HG03095 (cell line): ENCODE results near the gene TANGO2.

Experiments
- ATAC-seq: cut with Tn5 transposase; IDR thresholded peaks from one replicate; pipeline ENCODE4 v1.9.1; 2021; ENCODE audit warnings: moderate library complexity; ENCODE audit not compliant: unreplicated experiment

The TANGO2 gene

DNA sequence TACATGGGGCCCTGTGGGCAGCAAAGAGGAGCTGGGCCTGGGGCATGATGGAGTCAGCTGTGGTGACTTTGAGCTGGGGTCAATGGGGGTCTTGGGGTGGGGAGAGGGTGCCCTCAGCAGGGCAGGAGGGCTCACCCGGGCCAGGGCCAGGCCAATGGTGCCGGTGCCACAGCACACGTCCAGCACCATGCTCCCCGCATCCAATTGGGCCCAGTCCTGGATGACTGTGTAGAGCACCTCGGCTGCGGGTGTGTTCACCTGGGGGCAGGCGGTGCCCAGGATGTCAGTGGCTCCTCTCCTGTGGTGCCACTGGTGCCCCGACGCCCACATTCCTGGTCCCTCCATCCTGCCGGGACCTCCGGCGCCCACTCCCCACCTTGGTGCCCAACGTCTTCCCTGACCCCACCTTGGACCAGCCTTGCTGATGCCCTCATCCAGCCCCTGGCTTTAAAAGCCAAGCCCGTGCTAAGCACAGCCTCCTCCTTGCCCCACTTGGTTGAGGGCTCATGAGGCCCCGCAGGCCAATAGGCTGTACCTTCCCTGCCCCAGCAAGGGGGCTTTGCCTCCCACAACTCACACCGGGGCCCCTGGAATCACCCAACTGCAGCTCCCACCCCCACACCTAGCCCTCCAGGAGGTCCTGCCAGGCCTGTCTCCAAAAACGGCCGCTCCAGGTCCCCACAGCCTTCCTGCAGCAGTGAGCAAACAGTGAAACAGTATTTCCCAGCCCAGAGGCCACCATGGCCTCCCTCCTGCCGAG lies 92.8 kb downstream of the TANGO2 start:
- ATAC-seq = no peak

DNA sequence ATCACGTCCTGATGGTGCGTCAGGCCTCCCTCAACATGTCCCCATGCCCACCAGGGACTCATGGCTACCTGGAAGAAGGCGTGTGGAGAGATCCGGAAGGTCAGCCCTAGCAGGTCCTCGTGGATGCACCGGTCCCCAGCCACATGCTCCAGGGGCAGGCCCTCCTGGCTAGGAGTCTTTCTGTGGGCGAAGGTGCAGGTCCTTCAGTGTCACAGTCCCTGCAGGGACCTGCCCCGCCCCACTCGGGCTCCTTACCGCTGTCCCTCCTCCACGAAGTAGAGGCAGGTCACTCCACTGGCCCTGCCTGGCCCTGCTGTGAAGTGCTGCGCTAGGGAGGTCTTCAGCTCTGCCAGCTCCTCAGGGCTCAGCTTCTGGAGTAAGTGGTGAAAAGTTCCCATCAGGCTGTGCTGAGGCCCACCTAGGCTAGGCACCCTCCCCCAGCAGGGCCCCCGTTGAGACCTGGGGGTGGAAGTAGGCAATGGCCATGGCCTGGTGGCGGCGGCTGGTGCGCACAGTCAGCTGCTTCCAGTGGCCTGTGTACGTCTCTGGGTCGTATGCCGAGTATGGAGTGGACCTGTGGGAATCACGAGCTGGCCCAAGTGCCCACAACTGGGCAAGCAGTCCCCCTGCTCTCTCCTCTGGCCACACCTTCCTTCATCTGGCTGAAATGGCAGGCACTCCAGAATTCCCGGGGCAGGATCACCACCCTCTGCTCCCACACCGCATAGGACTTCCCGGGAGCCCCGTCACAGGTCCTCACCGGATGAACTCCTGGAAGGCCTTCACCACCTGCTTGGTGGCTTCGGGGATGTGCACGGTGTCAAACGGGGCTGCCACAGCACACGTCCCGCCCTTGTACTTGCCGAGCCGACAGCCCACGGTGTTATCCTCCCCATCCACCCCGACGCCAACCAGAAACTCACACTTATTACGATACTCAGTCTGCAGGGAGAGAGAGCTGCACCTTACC lies 93.9 kb downstream of the TANGO2 start:
- no peak for ATAC-seq

DNA sequence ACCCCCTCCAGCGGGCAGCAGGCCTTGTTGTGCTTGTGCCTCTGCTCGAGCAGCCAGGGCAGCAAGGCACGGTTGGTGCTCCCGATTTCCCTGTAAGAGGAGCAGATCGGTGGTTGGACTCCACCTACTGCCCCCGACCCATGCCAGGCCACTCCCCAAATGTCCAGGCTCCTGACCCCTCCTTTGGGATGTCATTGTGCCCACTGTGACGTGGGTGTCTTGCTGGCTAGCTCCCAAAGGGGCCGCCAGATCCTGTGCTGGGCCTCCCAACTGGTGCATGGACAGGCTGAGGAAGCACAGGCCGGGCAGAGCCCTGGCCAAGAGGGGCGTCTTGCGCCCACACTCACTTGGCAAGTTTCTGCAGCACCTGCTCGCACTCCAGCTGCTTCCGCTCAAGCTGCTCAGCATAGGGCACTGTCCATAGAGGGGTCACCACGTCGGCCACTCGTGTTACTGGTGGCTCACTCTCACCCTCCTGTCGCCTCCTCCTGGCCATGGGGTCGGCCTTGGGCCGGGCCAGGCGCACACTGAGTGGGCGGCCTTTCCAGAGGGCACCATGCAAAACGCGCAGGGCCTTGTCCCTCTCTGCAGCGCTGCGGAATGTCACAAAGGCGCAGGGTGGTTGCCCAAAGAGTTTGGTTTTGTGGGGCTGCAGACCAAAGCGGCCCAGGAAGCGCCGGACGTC lies 94.9 kb downstream of the TANGO2 start, which contains the start of gene RANBP1:
TSS of gene RANBP1 (plus strand) at position 414 of the 685 bp plus-strand sequence. CDS start at position 495, 81 bp downstream.
- ATAC-seq = no peak

DNA sequence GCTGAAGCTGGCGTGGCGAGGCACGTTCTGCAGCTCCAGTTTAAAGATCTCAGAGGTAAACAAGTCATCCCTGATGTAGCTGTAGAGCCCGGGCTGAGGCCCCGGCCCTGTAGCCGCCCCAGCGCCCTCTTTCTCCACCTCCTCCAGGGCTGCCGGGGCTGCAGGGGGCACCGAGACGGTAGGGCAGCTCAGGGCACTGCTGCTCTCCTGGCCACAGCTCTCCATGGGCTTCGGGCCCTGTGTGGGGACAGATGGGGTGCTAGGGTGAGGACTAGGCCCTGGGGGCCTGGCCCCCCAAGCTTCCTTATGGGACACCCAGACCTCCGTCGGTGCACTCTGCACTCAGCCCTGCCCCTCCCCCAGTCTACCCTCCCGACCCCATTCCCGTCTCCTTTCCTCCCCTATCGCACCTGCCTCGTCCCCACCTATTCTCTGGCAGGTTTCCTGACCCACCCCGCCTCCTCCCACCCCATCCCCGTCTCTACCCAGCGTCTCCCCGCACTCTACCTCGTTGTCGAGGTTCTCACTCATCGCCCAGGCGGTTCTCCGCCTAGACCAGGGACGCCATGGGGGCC lies 95.6 kb downstream of the TANGO2 start:
- no peak for ATAC-seq
